Uterus (tissue), 2 donors: ENCODE results near the gene CACNB1.

Experiments
- POLR2A ChIP-seq, 2 donors: fragments of 450-650 bp; IDR thresholded peaks; one replicate each; pipeline ENCODE4 v1.6.1; 2016; ENCODE audit warnings: antibody characterized with exemption in 2 of 2, mild to moderate bottlenecking in 1 of 2, moderate library complexity in 1 of 2
- TF ChIP-seq, protein P1 (sequence below), 4 experiments: fragments of 200-600 bp in 2 of 4; fragments of 450-650 bp in 2 of 4; sonication (generic) in 2 of 4; IDR thresholded peaks; one replicate each; pipeline ENCODE4 v1.5.1; 2016 to 2019; ENCODE audit warnings: antibody characterized with exemption in 4 of 4, mild to moderate bottlenecking in 2 of 4, moderate library complexity in 1 of 4

DNA sequence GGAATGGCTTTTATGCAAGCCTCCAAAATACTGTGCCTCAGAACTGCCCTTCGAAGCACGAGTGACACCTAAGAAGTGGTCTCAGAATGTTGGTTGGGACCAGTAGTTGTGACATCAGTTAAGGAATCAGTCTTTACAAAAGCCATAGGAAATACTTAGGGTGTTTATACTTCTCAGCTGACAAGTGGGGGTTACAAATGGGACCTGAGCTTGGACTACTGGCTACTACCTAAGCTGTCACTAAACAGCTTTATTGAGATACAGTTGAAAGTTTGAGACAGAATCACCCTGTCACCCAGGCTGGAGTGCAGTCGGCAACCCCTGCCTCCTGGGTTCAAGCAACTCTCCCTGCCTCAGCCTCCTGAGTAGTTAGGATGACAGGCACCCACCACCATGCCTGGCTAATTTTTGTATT is 7.7 kb upstream of the CACNB1 start:
- TF ChIP-seq, protein P1, sequence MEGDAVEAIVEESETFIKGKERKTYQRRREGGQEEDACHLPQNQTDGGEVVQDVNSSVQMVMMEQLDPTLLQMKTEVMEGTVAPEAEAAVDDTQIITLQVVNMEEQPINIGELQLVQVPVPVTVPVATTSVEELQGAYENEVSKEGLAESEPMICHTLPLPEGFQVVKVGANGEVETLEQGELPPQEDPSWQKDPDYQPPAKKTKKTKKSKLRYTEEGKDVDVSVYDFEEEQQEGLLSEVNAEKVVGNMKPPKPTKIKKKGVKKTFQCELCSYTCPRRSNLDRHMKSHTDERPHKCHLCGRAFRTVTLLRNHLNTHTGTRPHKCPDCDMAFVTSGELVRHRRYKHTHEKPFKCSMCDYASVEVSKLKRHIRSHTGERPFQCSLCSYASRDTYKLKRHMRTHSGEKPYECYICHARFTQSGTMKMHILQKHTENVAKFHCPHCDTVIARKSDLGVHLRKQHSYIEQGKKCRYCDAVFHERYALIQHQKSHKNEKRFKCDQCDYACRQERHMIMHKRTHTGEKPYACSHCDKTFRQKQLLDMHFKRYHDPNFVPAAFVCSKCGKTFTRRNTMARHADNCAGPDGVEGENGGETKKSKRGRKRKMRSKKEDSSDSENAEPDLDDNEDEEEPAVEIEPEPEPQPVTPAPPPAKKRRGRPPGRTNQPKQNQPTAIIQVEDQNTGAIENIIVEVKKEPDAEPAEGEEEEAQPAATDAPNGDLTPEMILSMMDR (IDR thresholded peaks at IDR 0.05): no peak
- no peak for TF ChIP-seq POLR2A (IDR thresholded peaks at IDR 0.05)
